ENCODE measurements around the gene PLB1.

Gene PLB1

DNA sequence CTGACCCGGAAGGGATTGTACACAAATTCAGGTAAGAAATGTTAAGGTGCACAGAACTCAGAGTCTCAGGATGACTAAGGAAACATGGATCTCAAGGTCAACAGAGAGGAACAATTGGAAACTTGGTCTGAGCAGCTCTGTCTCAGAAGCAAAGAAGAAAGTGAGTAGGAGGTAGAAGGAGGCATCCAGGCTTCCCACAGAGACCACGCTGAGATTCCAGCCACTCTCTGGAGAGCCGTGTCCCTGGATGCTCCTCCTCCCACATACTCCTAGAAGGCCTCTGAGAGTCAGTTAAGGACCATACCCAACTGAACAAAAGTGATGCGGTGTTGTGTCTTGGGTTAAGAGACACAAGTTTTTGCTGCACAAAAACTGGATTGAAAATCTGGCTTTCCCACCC is 8.6 kb upstream of the PLB1 start:
- H4K20me1 ChIP-seq (ENCODE audit: insufficient read depth, low read length, poor library complexity, severe bottlenecking) = no peaks in the 10 kb centered on the region

DNA sequence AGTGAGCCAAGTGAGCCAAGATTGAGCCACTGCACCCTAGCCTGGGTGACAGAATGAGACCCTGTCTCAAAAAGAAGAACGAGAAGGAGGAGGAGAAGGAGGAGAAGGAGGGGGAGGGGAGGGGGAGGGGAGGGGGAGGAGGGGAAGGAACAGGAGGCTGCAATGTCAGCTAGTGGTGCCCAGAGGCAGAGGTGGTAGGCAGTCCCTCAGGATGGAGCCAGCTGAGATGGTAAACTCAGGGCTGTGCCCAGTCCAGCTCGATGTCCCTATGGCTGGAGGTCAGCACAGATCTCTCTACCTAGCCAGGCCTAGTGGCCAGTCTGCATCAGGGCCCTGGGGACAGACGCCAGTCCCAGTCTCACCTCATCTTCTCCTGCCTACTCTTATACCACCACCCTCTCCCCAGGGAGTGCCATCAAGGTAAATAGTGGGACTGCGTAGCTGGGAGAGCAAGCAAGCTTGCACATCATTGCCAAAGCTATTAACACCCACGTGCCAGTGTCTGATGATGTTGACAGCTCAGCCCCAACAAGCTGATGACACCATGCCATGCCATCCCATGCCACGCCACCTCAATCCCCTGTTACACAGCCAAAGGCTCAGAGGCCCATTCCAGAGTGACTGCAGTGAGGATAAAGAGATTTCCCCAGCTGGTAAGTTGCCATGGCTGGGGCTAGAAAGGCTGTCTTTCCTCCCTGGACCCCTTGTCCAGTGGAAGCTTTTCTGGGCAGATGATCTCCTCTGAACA is 7.6 kb upstream of the PLB1 start:
- Histone ChIP-seq H4K20me1 (ENCODE audit: insufficient read depth, low read length, poor library complexity, severe bottlenecking) (no peaks in the 10 kb centered on the region), H3K36me3 (ENCODE audit: insufficient read depth, low read length) (no peaks in the 10 kb centered on the region), H3K4me1 (ENCODE audit: insufficient read depth, low read length, poor library complexity, severe bottlenecking) (no peaks in the 10 kb centered on the region), H3K9me2 (replicated peaks; ENCODE audit: low read depth, low read length) (no peaks in the 10 kb centered on the region), H3K9me3 (ENCODE audit: insufficient read depth, low read depth, low read length) (no peaks in the 10 kb centered on the region), H3K79me2 (ENCODE audit: insufficient read depth, low read length) (no peaks in the 10 kb centered on the region), H3K9ac (ENCODE audit: low read depth, low read length, poor library complexity, severe bottlenecking) (no peak overlapping the region), H3K4me3 (ENCODE audit: low read length, poor library complexity, severe bottlenecking) (no peak overlapping the region), H2AFZ (ENCODE audit: low read length) (no peak overlapping the region), H3K4me2 (ENCODE audit: low read depth, low read length, poor library complexity, severe bottlenecking) (no peak overlapping the region), H3K27me3 (ENCODE audit: insufficient read depth, low read length, poor library complexity, severe bottlenecking) (no peaks in the 10 kb centered on the region), H3F3A (ENCODE audit: low read depth) (no peaks in the 10 kb centered on the region)
- TF ChIP-seq, protein P1, sequence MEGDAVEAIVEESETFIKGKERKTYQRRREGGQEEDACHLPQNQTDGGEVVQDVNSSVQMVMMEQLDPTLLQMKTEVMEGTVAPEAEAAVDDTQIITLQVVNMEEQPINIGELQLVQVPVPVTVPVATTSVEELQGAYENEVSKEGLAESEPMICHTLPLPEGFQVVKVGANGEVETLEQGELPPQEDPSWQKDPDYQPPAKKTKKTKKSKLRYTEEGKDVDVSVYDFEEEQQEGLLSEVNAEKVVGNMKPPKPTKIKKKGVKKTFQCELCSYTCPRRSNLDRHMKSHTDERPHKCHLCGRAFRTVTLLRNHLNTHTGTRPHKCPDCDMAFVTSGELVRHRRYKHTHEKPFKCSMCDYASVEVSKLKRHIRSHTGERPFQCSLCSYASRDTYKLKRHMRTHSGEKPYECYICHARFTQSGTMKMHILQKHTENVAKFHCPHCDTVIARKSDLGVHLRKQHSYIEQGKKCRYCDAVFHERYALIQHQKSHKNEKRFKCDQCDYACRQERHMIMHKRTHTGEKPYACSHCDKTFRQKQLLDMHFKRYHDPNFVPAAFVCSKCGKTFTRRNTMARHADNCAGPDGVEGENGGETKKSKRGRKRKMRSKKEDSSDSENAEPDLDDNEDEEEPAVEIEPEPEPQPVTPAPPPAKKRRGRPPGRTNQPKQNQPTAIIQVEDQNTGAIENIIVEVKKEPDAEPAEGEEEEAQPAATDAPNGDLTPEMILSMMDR (conservative IDR thresholded peaks at IDR 0.05; ENCODE audit: low read length) = no peak
- TF ChIP-seq EZH2phosphoT487 (IDR thresholded peaks at IDR 0.05; ENCODE audit: borderline replicate concordance) = no peak

More for the DNA sequence above, 8.6 kb upstream of the PLB1 start:
- H3K4me3 ChIP-seq (ENCODE audit: low read length, poor library complexity, severe bottlenecking) = no peak overlapping the region
- H3K79me2 ChIP-seq (ENCODE audit: insufficient read depth, low read length) = no peaks in the 10 kb centered on the region
- no peaks in the 10 kb centered on the region for H3K4me1 ChIP-seq (ENCODE audit: insufficient read depth, low read length, poor library complexity, severe bottlenecking)
- H3K9ac ChIP-seq (ENCODE audit: low read depth, low read length, poor library complexity, severe bottlenecking) = no peak overlapping the region
- no peaks in the 10 kb centered on the region for H3F3A ChIP-seq (ENCODE audit: low read depth)
- H2AFZ ChIP-seq (ENCODE audit: low read length) = no peak overlapping the region
- no peaks in the 10 kb centered on the region for H3K9me2 ChIP-seq (replicated peaks; ENCODE audit: low read depth, low read length)
- TF ChIP-seq EZH2phosphoT487 (IDR thresholded peaks at IDR 0.05; ENCODE audit: borderline replicate concordance) = no peak
- H3K4me2 ChIP-seq (ENCODE audit: low read depth, low read length, poor library complexity, severe bottlenecking) = no peak overlapping the region
- H3K36me3 ChIP-seq (ENCODE audit: insufficient read depth, low read length) = no peaks in the 10 kb centered on the region
- no peaks in the 10 kb centered on the region for H3K9me3 ChIP-seq (ENCODE audit: insufficient read depth, low read depth, low read length)
- no peaks in the 10 kb centered on the region for H3K27me3 ChIP-seq (ENCODE audit: insufficient read depth, low read length, poor library complexity, severe bottlenecking)

DNA sequence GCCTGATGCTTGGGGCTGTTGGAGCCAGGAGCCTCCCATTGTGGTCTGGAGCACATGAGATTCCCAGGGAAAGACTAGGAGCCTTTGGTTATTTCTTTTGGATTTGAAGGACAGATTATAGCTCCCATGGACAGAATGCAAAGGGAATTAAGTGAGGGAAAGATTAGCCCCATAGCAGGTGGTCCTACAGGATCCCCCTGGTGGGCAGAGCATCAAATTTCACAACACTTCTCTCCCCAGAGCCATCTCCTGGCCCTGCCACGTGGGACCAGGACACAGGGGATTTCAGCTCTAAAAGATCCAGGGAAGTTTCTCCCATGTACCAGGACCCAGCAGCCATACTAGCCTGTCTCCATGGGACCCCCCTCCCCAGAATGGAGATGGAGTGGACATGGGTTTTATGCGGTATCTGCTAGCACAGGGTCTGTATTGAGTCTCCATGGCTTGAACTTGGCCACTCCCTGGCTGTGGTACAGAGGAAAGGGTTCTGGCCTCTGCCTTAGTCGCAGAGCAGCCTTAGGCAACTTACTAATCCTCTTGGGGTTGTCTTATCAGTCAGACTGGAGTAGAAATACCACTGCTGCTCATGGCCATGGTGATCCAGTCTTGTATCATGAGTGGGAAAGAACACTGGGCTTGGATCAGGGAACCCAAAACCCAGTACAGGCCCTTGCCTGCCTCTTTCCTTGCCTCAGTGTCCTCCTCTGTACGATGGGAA is 6.8 kb upstream of the PLB1 start:
- H3K4me1 ChIP-seq (ENCODE audit: insufficient read depth, low read length, poor library complexity, severe bottlenecking) = no peaks in the 10 kb centered on the region
- no peaks in the 10 kb centered on the region for H3K9me3 ChIP-seq (ENCODE audit: insufficient read depth, low read depth, low read length)
- H4K20me1 ChIP-seq (ENCODE audit: insufficient read depth, low read length, poor library complexity, severe bottlenecking) = no peaks in the 10 kb centered on the region
- H3K27me3 ChIP-seq (ENCODE audit: insufficient read depth, low read length, poor library complexity, severe bottlenecking) = no peaks in the 10 kb centered on the region
- H3K36me3 ChIP-seq (ENCODE audit: insufficient read depth, low read length) = no peaks in the 10 kb centered on the region
- no peak overlapping the region for H2AFZ ChIP-seq (ENCODE audit: low read length)
- H3K4me3 ChIP-seq (ENCODE audit: low read length, poor library complexity, severe bottlenecking) = no peak overlapping the region
- TF ChIP-seq EZH2phosphoT487 (IDR thresholded peaks at IDR 0.05; ENCODE audit: borderline replicate concordance) = no peak
- TF ChIP-seq, protein P1 (conservative IDR thresholded peaks at IDR 0.05; ENCODE audit: low read length) = no peak
- no peaks in the 10 kb centered on the region for H3K9me2 ChIP-seq (replicated peaks; ENCODE audit: low read depth, low read length)
- no peaks in the 10 kb centered on the region for H3F3A ChIP-seq (ENCODE audit: low read depth)
- H3K9ac ChIP-seq (ENCODE audit: low read depth, low read length, poor library complexity, severe bottlenecking) = no peak overlapping the region
- no peak overlapping the region for H3K4me2 ChIP-seq (ENCODE audit: low read depth, low read length, poor library complexity, severe bottlenecking)
- no peaks in the 10 kb centered on the region for H3K79me2 ChIP-seq (ENCODE audit: insufficient read depth, low read length)
